Calu3 (cell line): ENCODE measurements around the gene DNTTIP2. TPM values are rescaled to one million over a fixed set of nuclear protein-coding genes. Genes with fewer than 3 reads are reported as not detected.

Source experiments
- BruUV-seq: library from RNA; stranded (reverse); fragments of 400-500 nt; replicated peaks from 2 replicates; lab custom pipeline; 2021; lab: Mats Ljungman, UMichigan
- CTCF ChIA-PET: fragments of 300-600 bp; sonication (Branson Sonifier 250); formaldehyde crosslinking; loops from one replicate; lab custom pipeline; 2022; ENCODE audit warnings: antibody characterized with exemption; lab: Charles Lee
- DNase-seq: peaks from one replicate; pipeline ENCODE4 v3.0.0; 2022
- H3K27ac Mint-ChIP-seq: one replicate; pipeline ENCODE4 v1.8.0; 2022; ENCODE audit warnings: mixed read lengths; ENCODE audit not compliant: unreplicated experiment
- H3K27me3 Mint-ChIP-seq: one replicate; pipeline ENCODE4 v1.8.0; 2022; ENCODE audit warnings: mixed read lengths; ENCODE audit not compliant: unreplicated experiment
- H3K36me3 Mint-ChIP-seq: one replicate; pipeline ENCODE4 v1.8.0; 2022; ENCODE audit warnings: mild to moderate bottlenecking, moderate library complexity, mixed read lengths; ENCODE audit not compliant: insufficient read depth, unreplicated experiment
- H3K4me1 Mint-ChIP-seq: one replicate; pipeline ENCODE4 v1.8.0; 2022; ENCODE audit warnings: mild to moderate bottlenecking, low read depth, mixed read lengths; ENCODE audit not compliant: unreplicated experiment
- H3K4me3 Mint-ChIP-seq: one replicate; pipeline ENCODE4 v1.8.0; 2022; ENCODE audit warnings: mild to moderate bottlenecking, low read depth, moderate library complexity, mixed read lengths; ENCODE audit not compliant: unreplicated experiment
- H3K9me3 Mint-ChIP-seq: one replicate; pipeline ENCODE4 v1.8.0; 2022; ENCODE audit warnings: low read depth, mixed read lengths; ENCODE audit not compliant: unreplicated experiment
- intact Hi-C: fragments of 100-400 bp; cut with micrococcal nuclease; formaldehyde crosslinking; loops from one replicate; pipeline ENCODE4 v1.10.0; 2022; ENCODE audit not compliant: unreplicated experiment
- total RNA-seq: library from RNA; stranded (reverse); gene quantifications from 2 replicates; pipeline ENCODE4 v1.2.3, GENCODE V29; 2022
- TF ChIP-seq, protein P1 (sequence below): fragments of 200-600 bp; IDR thresholded peaks from one replicate; pipeline ENCODE4 v1.8.0; 2022; ENCODE audit warnings: antibody characterized with exemption; ENCODE audit not compliant: unreplicated experiment

DNTTIP2 gene
- total RNA-seq, 1 experiment from 2014 or later = 71.8 TPM

DNA sequence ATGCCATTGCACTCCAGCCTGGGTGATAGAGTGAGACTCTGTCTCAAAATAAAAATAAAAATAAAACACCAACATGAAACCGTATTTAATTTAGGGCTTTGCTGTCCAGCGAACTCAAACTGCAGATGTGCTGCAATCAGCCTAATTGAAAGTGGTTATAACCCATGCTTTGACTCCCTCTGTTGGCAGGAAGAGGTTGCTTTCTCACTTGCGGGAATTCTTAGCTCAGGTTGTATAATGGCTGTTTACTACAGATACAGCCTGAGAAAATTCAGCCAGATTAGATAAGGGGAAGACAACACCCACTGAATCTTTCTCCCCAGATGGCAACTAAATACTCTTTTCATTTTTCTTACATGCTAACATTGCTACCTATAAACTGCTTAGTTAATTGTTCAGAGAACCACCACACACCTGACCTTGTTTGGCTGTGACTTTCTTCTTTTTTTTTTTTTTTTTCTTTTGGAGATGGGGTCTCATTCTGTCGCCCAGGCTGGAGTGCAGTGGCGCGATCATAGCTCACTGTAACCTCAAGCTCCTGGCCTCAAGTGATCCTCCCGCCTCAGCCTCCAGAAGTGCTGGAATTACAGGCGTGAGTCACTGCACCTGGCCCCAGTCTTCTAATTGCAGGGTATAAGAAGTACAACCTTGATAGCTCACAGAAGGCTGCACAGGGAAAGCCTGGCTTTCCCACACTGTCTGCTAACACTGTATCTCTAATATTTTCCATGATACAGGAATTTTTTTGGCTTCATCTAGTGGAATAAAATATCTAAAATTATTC lies 34.6 kb downstream of the DNTTIP2 start:
- H3K4me1 Mint-ChIP-seq = peaks cover 20% of the 10 kb centered on the region
- CTCF ChIA-PET = interaction anchor here (0.5 to 3.0 kb wide), 14 partner anchors 26 to 540 kb away, joined by 3 to 42 read pairs (median 3); no protein-coding TSS in a partner anchor
- intact Hi-C loops = loop anchor here (1.0 to 10.0 kb wide), 5 partner anchors 63 to 540 kb away; partner anchors contain the start of gene GCLM
- H3K36me3 Mint-ChIP-seq = peaks cover 29% of the 10 kb centered on the region
- no peak overlapping the region for H3K4me3 Mint-ChIP-seq
- TF ChIP-seq, protein P1, sequence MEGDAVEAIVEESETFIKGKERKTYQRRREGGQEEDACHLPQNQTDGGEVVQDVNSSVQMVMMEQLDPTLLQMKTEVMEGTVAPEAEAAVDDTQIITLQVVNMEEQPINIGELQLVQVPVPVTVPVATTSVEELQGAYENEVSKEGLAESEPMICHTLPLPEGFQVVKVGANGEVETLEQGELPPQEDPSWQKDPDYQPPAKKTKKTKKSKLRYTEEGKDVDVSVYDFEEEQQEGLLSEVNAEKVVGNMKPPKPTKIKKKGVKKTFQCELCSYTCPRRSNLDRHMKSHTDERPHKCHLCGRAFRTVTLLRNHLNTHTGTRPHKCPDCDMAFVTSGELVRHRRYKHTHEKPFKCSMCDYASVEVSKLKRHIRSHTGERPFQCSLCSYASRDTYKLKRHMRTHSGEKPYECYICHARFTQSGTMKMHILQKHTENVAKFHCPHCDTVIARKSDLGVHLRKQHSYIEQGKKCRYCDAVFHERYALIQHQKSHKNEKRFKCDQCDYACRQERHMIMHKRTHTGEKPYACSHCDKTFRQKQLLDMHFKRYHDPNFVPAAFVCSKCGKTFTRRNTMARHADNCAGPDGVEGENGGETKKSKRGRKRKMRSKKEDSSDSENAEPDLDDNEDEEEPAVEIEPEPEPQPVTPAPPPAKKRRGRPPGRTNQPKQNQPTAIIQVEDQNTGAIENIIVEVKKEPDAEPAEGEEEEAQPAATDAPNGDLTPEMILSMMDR = no peak
- H3K27ac Mint-ChIP-seq = no peak overlapping the region
- no peaks in the 10 kb centered on the region for H3K27me3 Mint-ChIP-seq
- H3K9me3 Mint-ChIP-seq = no peaks in the 10 kb centered on the region
- DNase-seq = peak; percentile 53
- BruUV-seq = TSS peak; percentile 28

DNA sequence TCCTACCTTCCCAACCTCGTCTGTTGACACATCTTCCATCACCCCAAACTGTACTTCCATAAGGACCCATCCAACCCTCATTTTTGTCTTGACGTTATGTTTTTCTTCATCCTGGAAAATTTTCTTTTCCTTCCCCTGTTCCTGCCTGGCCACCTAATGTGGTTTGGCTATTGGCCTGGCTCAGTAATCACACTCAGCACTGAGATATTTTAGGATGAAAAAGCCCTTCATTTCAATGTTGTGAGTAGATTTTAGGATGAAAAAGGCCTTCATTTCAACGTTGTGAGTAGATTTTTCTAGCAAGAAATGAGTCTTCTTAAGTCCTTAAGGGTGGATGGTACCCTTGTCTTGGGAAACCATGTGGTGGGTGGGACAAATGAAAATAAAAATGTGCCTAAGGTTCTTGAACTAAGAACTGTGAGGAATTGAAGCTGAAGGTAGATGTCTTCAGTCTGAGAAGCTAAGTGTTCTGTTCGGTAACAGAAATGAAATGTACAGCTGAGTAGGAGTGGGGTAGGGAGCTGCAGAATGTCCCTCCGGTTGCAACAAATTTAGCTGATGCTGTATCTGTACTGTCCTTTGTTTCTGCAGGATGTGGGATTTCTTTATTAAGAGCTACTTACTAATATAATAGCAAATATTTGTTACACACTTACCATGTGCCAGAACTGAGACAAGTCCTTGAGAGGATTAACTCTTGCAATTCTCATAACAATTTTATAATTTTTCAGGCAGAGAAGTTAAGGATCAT lies 36.1 kb downstream of the DNTTIP2 start:
- no peaks in the 10 kb centered on the region for H3K27me3 Mint-ChIP-seq
- no peak overlapping the region for H3K27ac Mint-ChIP-seq
- no peaks in the 10 kb centered on the region for H3K9me3 Mint-ChIP-seq
- intact Hi-C loops = loop anchor here (10.0 kb wide), 2 partner anchors 288 to 538 kb away; no protein-coding TSS in a partner anchor
- DNase-seq = no peak
- peaks cover 25% of the 10 kb centered on the region for H3K36me3 Mint-ChIP-seq
- CTCF ChIA-PET = interaction anchor here (0.6 kb wide), 1 partner anchor 27 kb away, joined by 4 read pairs; no protein-coding TSS in a partner anchor
- no peak overlapping the region for H3K4me3 Mint-ChIP-seq
- BruUV-seq = no TSS peak
- TF ChIP-seq, protein P1 = no peak
- H3K4me1 Mint-ChIP-seq = peaks cover 20% of the 10 kb centered on the region

DNA sequence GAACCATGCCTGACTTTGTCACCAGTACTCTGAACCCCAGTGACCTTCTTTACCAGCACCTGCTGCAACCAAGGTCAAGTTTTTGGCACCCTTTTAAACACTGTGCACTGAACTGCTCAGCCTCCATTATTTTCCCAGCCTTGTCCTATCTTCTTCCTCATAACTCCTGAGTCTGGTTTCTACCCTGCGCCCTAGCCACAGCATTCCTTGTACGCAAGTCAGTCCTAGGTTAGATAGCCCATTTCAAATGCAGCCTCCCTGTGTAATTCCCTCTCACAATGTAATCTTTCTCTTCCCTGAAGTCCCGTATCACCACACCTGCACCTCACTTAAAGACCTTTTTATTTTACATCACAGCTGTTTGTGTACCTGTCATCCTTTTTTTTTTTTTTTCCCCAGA lies 37.2 kb downstream of the DNTTIP2 start:
- Mint-ChIP-seq H3K4me1 (peaks cover 20% of the 10 kb centered on the region), H3K27ac (no peak overlapping the region), H3K36me3 (peaks cover 14% of the 10 kb centered on the region), H3K4me3 (no peak overlapping the region), H3K27me3 (no peaks in the 10 kb centered on the region), H3K9me3 (no peaks in the 10 kb centered on the region)
- no peak for DNase-seq
- TF ChIP-seq, protein P1 = no peak
- intact Hi-C loops = loop anchor here (10.0 kb wide), 2 partner anchors 287 to 537 kb away; no protein-coding TSS in a partner anchor
- BruUV-seq = no TSS peak
- CTCF ChIA-PET = no interaction called here

DNA sequence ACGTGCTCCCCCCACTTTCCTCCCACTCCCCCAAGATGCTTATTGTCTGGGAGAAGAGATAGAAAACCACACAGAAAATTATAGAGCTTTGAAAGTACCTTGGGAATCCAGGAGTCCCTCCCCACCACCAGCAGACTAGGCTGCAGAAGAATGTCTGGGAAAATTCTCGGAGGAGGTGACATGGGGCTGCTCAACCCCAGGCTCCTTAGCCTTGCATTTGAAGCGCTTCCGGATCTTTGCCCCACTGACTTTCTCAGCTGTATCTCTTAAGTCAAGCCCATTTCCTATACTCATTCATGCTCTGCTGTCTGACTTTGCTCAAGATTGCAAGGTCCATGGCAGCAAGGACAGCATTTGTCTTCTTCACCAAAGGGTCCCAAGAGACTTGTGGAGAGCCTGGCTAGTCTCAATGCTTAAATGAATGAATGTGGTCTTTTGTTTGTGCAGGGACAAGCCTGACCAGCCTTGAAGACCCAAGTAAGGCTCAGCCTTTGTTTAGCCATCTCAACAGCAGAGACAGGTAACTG lies 38.0 kb downstream of the DNTTIP2 start:
- no peak overlapping the region for H3K4me3 Mint-ChIP-seq
- no peak overlapping the region for H3K27ac Mint-ChIP-seq
- CTCF ChIA-PET = no interaction called here
- H3K27me3 Mint-ChIP-seq = no peaks in the 10 kb centered on the region
- BruUV-seq = no TSS peak
- intact Hi-C loops = loop anchor here (10.0 kb wide), 2 partner anchors 286 to 536 kb away; no protein-coding TSS in a partner anchor
- no peak for DNase-seq
- peaks cover 19% of the 10 kb centered on the region for H3K4me1 Mint-ChIP-seq
- TF ChIP-seq, protein P1 = no peak
- H3K9me3 Mint-ChIP-seq = no peaks in the 10 kb centered on the region
- H3K36me3 Mint-ChIP-seq = peaks cover 6% of the 10 kb centered on the region
